HepG2 (cell line): ENCODE measurements around the gene CEP170. TPM values are rescaled to one million over a fixed set of nuclear protein-coding genes. Genes with fewer than 3 reads are reported as not detected.

ENCODE experiments used
- ATAC-seq: fragments of 200-7000 bp; cut with Tn5 transposase; 3 replicates; pipeline ENCODE4 v1.9.1; 2020; ENCODE audit warnings: mild to moderate bottlenecking, moderate library complexity
- BruUV-seq: library from RNA; stranded (reverse); fragments of 400-500 nt; replicated peaks from 2 replicates; lab custom pipeline; 2021; lab: Mats Ljungman, UMichigan
- CTCF ChIA-PET: fragments of 300-600 bp; formaldehyde crosslinking; extraction: SDS; loops from one replicate; lab custom pipeline; 2021; ENCODE audit warnings: low total read pairs, inconsistent platforms, low intra/inter-chr PET ratio; lab: Yijun Ruan, JAX
- POLR2A ChIA-PET: fragments of 350-600 bp; sonication (Branson Sonifier 250); formaldehyde crosslinking; loops from one replicate; lab custom pipeline; 2020; ENCODE audit warnings: antibody characterized with exemption, inconsistent platforms; lab: Yijun Ruan, JAX
- DNase-seq: peaks from one replicate; pipeline ENCODE4 v3.0.0-alpha.2; 2015; ENCODE audit warnings: low spot score
- FAIRE-seq: peaks from 3 replicates; lab custom pipeline; 2011; peaks lifted over from hg19 to GRCh38; lab: Jason Lieb, UNC
- H2AFZ ChIP-seq: one replicate; pipeline ENCODE4 v1.6.1; 2011; ENCODE audit warnings: low read length, inconsistent platforms
- H3K27ac ChIP-seq: fragments of 300-600 bp; 3 replicates; pipeline ENCODE4 v1.8.0; 2011; ENCODE audit warnings: mixed run types, mild to moderate bottlenecking, mixed read lengths, low read length, inconsistent platforms; ENCODE audit not compliant: insufficient read depth; ENCODE audit errors: extremely low read length
- H3K27me3 ChIP-seq, 2 experiments: fragments of 200-600 bp in 1 of 2; 2 replicates in 1 of 2; 3 replicates in 1 of 2; pipeline versions ENCODE4 v1.6.0 to v1.8.0; 2011; ENCODE audit warnings: low read length in 2 of 2, mild to moderate bottlenecking in 2 of 2, moderate library complexity in 2 of 2, inconsistent platforms in 1 of 2; ENCODE audit not compliant: insufficient read depth in 2 of 2, control insufficient read depth in 1 of 2
- H3K36me3 ChIP-seq, 2 experiments: fragments of 200-600 bp in 1 of 2; replicated peaks in 1 of 2; 2 replicates in 1 of 2; 3 replicates in 1 of 2; pipeline versions ENCODE4 v1.5.1 to v1.8.0; 2011; ENCODE audit warnings: low read length in 2 of 2, inconsistent platforms in 1 of 2; ENCODE audit not compliant: insufficient read depth in 2 of 2, control insufficient read depth in 1 of 2
- H3K4me1 ChIP-seq: 2 replicates; pipeline ENCODE4 v1.5.1; 2012; ENCODE audit warnings: low read length, inconsistent platforms; ENCODE audit not compliant: insufficient read depth
- H3K4me2 ChIP-seq: 2 replicates; pipeline ENCODE4 v1.6.0; 2011; ENCODE audit warnings: low read depth, low read length, inconsistent platforms
- H3K4me3 ChIP-seq, 3 experiments: fragments of 200-600 bp in 1 of 3; sonication (generic), shearing (Covaris generic) in 1 of 3; replicated peaks in 1 of 3; 2 replicates each; pipeline ENCODE4 v1.5.1; 2011 to 2016; ENCODE audit warnings: low read length in 3 of 3, inconsistent platforms in 2 of 3, low read depth in 2 of 3, mild to moderate bottlenecking in 2 of 3, control low read depth in 1 of 3, mixed read lengths in 1 of 3; ENCODE audit not compliant: insufficient read depth in 1 of 3
- H3K79me2 ChIP-seq: one replicate; pipeline ENCODE4 v1.6.1; 2011; ENCODE audit warnings: low read length, inconsistent platforms; ENCODE audit not compliant: insufficient read depth
- H3K9ac ChIP-seq: 2 replicates; pipeline ENCODE4 v1.6.0; 2011; ENCODE audit warnings: mild to moderate bottlenecking, low read depth, low read length, inconsistent platforms; ENCODE audit not compliant: insufficient read depth
- H3K9me3 ChIP-seq: 2 replicates; pipeline ENCODE4 v1.5.1; 2012; ENCODE audit warnings: mild to moderate bottlenecking, low read length
- H4K20me1 ChIP-seq: 2 replicates; pipeline ENCODE4 v1.6.0; 2011; ENCODE audit warnings: inconsistent platforms, mild to moderate bottlenecking, low read length, moderate library complexity; ENCODE audit not compliant: insufficient read depth
- CENPT ChIP-seq: sonication (generic); formaldehyde crosslinking; IDR thresholded peaks from 2 replicates; pipeline ENCODE4 v1.8.0; 2022; ENCODE audit warnings: low read depth, mild to moderate bottlenecking, moderate library complexity, missing genetic modification reagents
- FOXO1 ChIP-seq: sonication (generic); formaldehyde crosslinking; IDR thresholded peaks from 2 replicates; pipeline ENCODE4 v1.4.0; 2020; ENCODE audit warnings: missing genetic modification reagents
- GFI1 ChIP-seq: sonication (generic); formaldehyde crosslinking; IDR thresholded peaks from 2 replicates; pipeline ENCODE4 v1.5.0; 2020; ENCODE audit warnings: missing genetic modification reagents, mild to moderate bottlenecking, borderline replicate concordance
- HDAC6 ChIP-seq: fragments of 200-600 bp; sonication (generic); IDR thresholded peaks from 2 replicates; pipeline ENCODE4 v1.7.0; 2017; ENCODE audit warnings: mild to moderate bottlenecking, antibody characterized with exemption, low read length, low read depth
- HMGA1 ChIP-seq: sonication (generic); formaldehyde crosslinking; conservative IDR thresholded peaks from 2 replicates; pipeline ENCODE4 v1.4.0; 2020; ENCODE audit warnings: missing genetic modification reagents
- HOMEZ ChIP-seq: IDR thresholded peaks from 2 replicates; pipeline ENCODE4 v1.6.1; 2016; ENCODE audit warnings: low read depth
- HOXA9 ChIP-seq: sonication (generic); formaldehyde crosslinking; IDR thresholded peaks from 2 replicates; pipeline ENCODE4 v1.8.1; 2022; ENCODE audit warnings: missing genetic modification reagents, mild to moderate bottlenecking, moderate library complexity, borderline replicate concordance
- KAT2B ChIP-seq: fragments of 150-350 bp; IDR thresholded peaks from 2 replicates; pipeline ENCODE4 v1.6.1; 2014; ENCODE audit warnings: low read depth, low read length, borderline replicate concordance
- KDM1A ChIP-seq: IDR thresholded peaks from 2 replicates; pipeline ENCODE4 v1.6.1; 2016; ENCODE audit warnings: missing compliant biosample characterization
- MED13 ChIP-seq: sonication (generic); formaldehyde crosslinking; IDR thresholded peaks from 2 replicates; pipeline ENCODE4 v1.5.0; 2020; ENCODE audit warnings: missing genetic modification reagents
- MZF1 ChIP-seq: sonication (generic); formaldehyde crosslinking; IDR thresholded peaks from 2 replicates; pipeline ENCODE4 v1.8.1; 2023; ENCODE audit warnings: mild to moderate bottlenecking, missing genetic modification reagents, borderline replicate concordance
- PAWR ChIP-seq: sonication (generic); formaldehyde crosslinking; IDR thresholded peaks from 2 replicates; pipeline ENCODE4 v1.4.0; 2020; ENCODE audit warnings: missing genetic modification reagents, mild to moderate bottlenecking, borderline replicate concordance
- PBX3 ChIP-seq: sonication (generic); formaldehyde crosslinking; IDR thresholded peaks from 2 replicates; pipeline ENCODE4 v1.8.1; 2023; ENCODE audit warnings: missing genetic modification reagents, inconsistent platforms, borderline replicate concordance
- PCBP2 ChIP-seq: fragments of 200-400 bp; formaldehyde crosslinking; optimal IDR thresholded peaks from 2 replicates; pipeline ENCODE3; 2018; ENCODE audit warnings: low read length, low read depth; ENCODE audit not compliant: poor library complexity, severe bottlenecking
- THYN1 ChIP-seq: sonication (generic); formaldehyde crosslinking; IDR thresholded peaks from 2 replicates; pipeline ENCODE4 v1.8.1; 2023; ENCODE audit warnings: low read depth, mild to moderate bottlenecking, moderate library complexity, missing genetic modification reagents, borderline replicate concordance
- TRIM24 ChIP-seq: sonication (generic); formaldehyde crosslinking; IDR thresholded peaks from 2 replicates; pipeline ENCODE4 v1.8.0; 2022; ENCODE audit warnings: mild to moderate bottlenecking, missing genetic modification reagents
- ZNF503 ChIP-seq: sonication (generic); formaldehyde crosslinking; IDR thresholded peaks from 2 replicates; pipeline ENCODE4 v1.4.0; 2020; ENCODE audit warnings: missing genetic modification reagents
- ZNF777 ChIP-seq: sonication (generic); formaldehyde crosslinking; IDR thresholded peaks from 2 replicates; pipeline ENCODE4 v1.4.0; 2020; ENCODE audit warnings: missing genetic modification reagents
- ZNF816 ChIP-seq: sonication (generic); formaldehyde crosslinking; IDR thresholded peaks from 2 replicates; pipeline ENCODE4 v1.8.0; 2022; ENCODE audit warnings: missing genetic modification reagents, mild to moderate bottlenecking, borderline replicate concordance
- WGBS: methylation state at CpG from one replicate; pipeline ENCODE4 v1.1.6; 2017; ENCODE audit warnings: low lambda C conversion rate; 5-methylcytosine and 5-hydroxymethylcytosine counted together
- in situ Hi-C: cut with HindIII; loops from 2 replicates; pipeline ENCODE4 v1.10.0; 2017; ENCODE audit warnings: low pct_unique_long_range_greater_than_20kb; ENCODE audit not compliant: extremely low pct_ligation_motif_present
- intact Hi-C: fragments of 100-400 bp; cut with micrococcal nuclease; formaldehyde crosslinking; loops from one replicate; pipeline ENCODE4 v1.10.0; 2022; ENCODE audit not compliant: unreplicated experiment
- polyA plus RNA-seq, 8 experiments: library from polyadenylated mRNA; depleted of rRNA in 3 of 8; stranded (reverse) in 7 of 8; unstranded in 1 of 8; fragments of >200 nt; fragmentation: Illumina TruSeq in 4 of 8; extraction: Trizol in 4 of 8; gene quantifications; 2 replicates each; pipeline versions ENCODE4 v1.2.1 to v1.2.3, GENCODE V29; 2011 to 2016; ENCODE audit warnings: low read depth in 4 of 8, missing spikeins in 1 of 8, mixed read lengths in 1 of 8; ENCODE audit not compliant: insufficient read depth in 1 of 8
- total RNA-seq, 5 experiments: library from RNA; depleted of rRNA; stranded (reverse); fragments of >200 nt; fragmentation: Illumina TruSeq; extraction: Trizol; gene quantifications; 2 replicates each; pipeline ENCODE4 v1.2.3, GENCODE V29; 2016; ENCODE audit warnings: low read depth in 1 of 5

Gene CEP170
- total and polyA plus RNA-seq, 2 of the 13 experiments (the other 11 are each of a cell fraction or from before 2014, with no cell fraction given), result 23.0 to 28.6 TPM

DNA sequence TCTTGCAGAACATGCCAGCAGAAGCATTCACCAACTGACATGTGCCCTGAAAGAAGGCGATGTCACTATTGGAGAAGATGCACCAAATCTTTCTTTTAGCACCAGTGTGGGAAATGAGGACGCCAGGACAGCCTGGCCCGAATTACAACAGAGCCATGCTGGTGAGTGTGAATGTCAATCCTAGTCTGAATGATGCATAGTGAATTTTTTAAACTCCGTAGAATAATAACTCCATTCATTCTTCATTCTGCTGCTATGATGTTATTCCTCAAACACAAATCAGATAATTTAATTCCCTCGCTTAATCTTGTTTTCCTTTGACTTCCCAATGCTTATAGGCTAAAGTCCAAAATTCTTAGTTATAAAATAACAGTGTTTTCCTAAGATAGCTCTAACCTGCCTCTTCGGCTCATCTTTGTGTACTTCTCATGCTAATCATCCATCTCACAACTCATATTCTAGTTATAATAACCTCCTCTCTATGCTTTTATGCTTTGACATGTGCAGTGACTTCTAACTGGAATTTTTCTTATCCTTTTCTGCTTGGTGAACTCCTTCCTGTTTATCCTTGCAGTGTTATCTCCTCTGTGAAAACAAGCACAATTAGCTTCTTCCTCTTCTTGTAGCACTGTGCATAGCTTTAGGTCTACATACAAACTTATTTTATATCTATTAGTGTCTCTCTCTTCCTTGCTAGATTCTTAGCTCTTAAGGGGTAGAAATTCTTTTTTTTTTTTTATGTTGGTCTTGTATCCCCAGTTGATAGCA lies 15.2 kb upstream of the CEP170 start:
- Histone ChIP-seq H4K20me1 (no peaks in the 10 kb centered on the region), H3K9me3 (no peaks in the 10 kb centered on the region), H3K27me3 (no peaks in the 10 kb centered on the region), H3K36me3 (peaks cover 0 to 5% of the 10 kb centered on the region in 2 experiments; a peak in 1 of 5 replicates), H3K79me2 (no peaks in the 10 kb centered on the region), H2AFZ (no peak overlapping the region), H3K4me2 (no peak overlapping the region), H3K4me3 (no peak overlapping the region), H3K9ac (no peak overlapping the region), H3K27ac (no peak overlapping the region), H3K4me1 (no peaks in the 10 kb centered on the region; the same call in 1 of the 2 replicates)
- intact Hi-C loops (no loop called here), in situ Hi-C loops (no loop called here)
- DNase-seq (no peak), ATAC-seq (no peak), FAIRE-seq (no peak)
- ChIA-PET POLR2A (no interaction called here), CTCF (no interaction called here)
- WGBS, result 97% methylated on average over 6 of the region's 6 CpGs
- TF ChIP-seq KDM1A (CRISPR knock-in tag) (no peak), TRIM24 (CRISPR knock-in tag) (no peak), PCBP2 (no peak), MED13 (CRISPR knock-in tag) (no peak), KAT2B (no peak), HMGA1 (CRISPR knock-in tag) (no peak), HDAC6 (no peak), ZNF503 (CRISPR knock-in tag) (no peak), HOXA9 (CRISPR knock-in tag) (no peak), FOXO1 (CRISPR knock-in tag) (no peak), GFI1 (CRISPR knock-in tag) (no peak), THYN1 (CRISPR knock-in tag) (no peak), CENPT (CRISPR knock-in tag) (no peak), MZF1 (no peak), ZNF777 (CRISPR knock-in tag) (no peak), PBX3 (CRISPR knock-in tag) (no peak), HOMEZ (CRISPR knock-in tag) (no peak), PAWR (no peak), ZNF816 (no peak)
- BruUV-seq, result no TSS peak
